Right lobe of liver (tissue), 4 donors: ENCODE measurements around the gene SIRPA.

Experiments
- CTCF ChIP-seq, 4 donors: fragments of 200-600 bp in 3 of 4; fragments of 450-650 bp in 1 of 4; IDR thresholded peaks; one replicate each; pipeline versions ENCODE4 v1.5.1 to v1.8.0; 2016 to 2022; ENCODE audit warnings: antibody characterized with exemption in 4 of 4, mild to moderate bottlenecking in 2 of 4
- POLR2A ChIP-seq: fragments of 450-650 bp; IDR thresholded peaks from one replicate; pipeline ENCODE4 v1.6.1; 2017; ENCODE audit warnings: antibody characterized with exemption, mild to moderate bottlenecking
- donor health status: DM: no; HTN: no; CAD: no.
- donor health status: DM: no; HTN: no; CAD: no.
- donor health status: DM: no; HTN: yes; CAD: no.

DNA sequence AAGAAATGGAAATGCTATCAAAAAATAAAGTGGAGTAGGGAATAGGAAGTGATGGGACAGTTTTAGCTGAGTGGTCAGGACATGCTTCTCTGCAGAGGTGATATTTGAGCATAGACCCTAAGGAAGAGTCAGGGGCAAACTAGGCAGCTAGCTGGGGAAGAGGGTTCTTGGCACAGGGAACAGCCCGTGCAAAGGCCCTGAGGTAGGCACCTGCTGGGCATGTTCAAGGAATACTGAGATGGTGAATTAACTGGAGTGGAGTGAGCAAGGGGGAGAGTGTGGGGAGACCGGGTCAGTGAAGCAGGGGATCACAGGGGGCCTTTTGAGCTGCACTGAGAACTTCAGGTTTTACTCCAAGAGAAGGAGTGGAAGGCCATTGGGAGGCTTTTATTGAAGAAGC lies 7.5 kb upstream of the SIRPA start:
- TF ChIP-seq CTCF (IDR thresholded peaks at IDR 0.05) (no peak), POLR2A (no peak)
